ENCODE results near the gene KIF16B.

DNA sequence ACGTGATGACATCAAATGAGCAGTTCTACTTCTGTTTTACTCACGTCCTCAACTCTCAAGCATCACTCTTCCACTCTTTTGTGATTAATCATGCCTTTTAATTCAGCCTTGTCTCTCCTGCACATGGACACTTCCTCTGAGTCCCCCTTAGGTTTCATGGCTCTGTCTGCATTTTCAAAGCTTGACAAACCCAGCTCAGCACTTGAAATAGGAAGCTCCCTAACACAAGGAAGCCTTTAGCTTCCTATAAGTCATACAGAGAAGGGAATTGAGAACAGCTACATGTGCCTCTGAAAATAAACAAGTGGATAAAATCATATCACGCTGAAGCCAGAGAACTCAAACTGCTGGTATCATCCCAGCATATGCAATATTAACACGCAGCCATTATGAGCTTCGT, 21.2 kb downstream of the KIF16B start:
- no peak for TF ChIP-seq CTCF (conservative IDR thresholded peaks at IDR 0.05)
- no peak for TF ChIP-seq ZFX (IDR thresholded peaks at IDR 0.05)

Measured in C4-2B (cell line).